Measurements from ENCODE around the gene SF3B2. TPM values are rescaled to one million over a fixed set of nuclear protein-coding genes. Genes with fewer than 3 reads are reported as not detected.

The SF3B2 gene
- total and polyA plus RNA-seq, 9 of the 15 experiments (the other 6 are each of a cell fraction or from before 2014, with no cell fraction given): 58.3 to 248 (median 157) TPM

DNA sequence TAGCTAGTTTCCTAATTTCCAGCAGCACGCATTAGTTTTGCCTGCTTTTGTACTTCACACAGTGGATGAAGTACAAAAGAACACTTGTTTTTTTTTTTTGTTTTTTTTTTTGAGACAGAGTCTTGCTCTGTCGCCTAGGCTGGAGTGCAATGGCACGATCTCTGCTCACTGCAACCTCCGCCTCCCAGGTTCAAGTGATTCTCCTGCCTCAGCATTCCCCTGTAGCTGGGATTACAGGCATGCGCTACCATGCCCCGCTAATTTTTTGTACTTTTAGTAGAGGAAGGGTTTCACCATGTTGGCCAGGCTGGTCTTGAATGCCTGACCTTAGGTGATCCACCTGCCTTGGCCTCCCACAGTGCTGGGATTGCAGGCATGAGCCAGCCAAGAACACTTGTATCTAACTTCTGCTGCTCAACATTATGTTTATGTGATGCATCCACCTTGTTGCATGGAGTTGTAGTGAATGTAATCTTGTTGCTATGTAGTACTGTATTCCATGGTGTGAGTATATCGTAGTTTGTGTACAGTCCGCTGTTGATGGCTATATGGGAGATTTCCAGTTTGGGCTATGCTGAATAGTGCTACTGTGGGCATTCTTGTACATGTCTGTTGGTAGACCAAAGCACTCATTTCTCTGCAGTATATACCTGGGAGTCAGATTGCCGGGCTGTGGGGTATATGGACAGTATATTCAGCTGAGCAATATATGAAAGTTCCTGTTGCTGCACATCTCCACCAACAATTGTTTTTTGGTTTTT, 35.2 kb downstream of the SF3B2 start (continued):
- no peak for TF ChIP-seq CBX5 (IDR thresholded peaks at IDR 0.05; ENCODE audit: borderline replicate concordance, low read depth)
- TF ChIP-seq, protein P1, sequence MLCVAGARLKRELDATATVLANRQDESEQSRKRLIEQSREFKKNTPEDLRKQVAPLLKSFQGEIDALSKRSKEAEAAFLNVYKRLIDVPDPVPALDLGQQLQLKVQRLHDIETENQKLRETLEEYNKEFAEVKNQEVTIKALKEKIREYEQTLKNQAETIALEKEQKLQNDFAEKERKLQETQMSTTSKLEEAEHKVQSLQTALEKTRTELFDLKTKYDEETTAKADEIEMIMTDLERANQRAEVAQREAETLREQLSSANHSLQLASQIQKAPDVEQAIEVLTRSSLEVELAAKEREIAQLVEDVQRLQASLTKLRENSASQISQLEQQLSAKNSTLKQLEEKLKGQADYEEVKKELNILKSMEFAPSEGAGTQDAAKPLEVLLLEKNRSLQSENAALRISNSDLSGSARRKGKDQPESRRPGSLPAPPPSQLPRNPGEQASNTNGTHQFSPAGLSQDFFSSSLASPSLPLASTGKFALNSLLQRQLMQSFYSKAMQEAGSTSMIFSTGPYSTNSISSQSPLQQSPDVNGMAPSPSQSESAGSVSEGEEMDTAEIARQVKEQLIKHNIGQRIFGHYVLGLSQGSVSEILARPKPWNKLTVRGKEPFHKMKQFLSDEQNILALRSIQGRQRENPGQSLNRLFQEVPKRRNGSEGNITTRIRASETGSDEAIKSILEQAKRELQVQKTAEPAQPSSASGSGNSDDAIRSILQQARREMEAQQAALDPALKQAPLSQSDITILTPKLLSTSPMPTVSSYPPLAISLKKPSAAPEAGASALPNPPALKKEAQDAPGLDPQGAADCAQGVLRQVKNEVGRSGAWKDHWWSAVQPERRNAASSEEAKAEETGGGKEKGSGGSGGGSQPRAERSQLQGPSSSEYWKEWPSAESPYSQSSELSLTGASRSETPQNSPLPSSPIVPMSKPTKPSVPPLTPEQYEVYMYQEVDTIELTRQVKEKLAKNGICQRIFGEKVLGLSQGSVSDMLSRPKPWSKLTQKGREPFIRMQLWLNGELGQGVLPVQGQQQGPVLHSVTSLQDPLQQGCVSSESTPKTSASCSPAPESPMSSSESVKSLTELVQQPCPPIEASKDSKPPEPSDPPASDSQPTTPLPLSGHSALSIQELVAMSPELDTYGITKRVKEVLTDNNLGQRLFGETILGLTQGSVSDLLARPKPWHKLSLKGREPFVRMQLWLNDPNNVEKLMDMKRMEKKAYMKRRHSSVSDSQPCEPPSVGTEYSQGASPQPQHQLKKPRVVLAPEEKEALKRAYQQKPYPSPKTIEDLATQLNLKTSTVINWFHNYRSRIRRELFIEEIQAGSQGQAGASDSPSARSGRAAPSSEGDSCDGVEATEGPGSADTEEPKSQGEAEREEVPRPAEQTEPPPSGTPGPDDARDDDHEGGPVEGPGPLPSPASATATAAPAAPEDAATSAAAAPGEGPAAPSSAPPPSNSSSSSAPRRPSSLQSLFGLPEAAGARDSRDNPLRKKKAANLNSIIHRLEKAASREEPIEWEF (CRISPR knock-in tag; IDR thresholded peaks at IDR 0.05): no peak

DNA sequence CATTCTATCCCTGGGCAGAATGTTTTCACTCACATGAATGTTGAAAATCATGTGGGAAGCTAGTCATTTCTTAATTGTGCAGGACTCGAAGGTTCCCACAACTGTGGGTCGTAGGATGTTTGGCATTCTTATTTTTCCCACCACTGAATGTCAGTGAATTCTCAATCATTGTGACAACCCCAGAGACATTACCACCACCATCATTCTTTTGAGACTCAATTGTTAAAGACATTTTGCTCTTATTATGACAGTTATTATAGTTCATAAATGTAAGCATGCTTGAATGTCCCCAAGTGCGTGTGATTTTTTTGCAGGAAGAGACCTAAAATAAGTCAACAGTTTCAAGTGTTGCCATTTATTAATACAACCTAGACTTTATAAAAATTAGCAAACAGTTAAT, 36.9 kb downstream of the SF3B2 start:
- no TSS peak for BruUV-seq (replicated peaks)
- ChIA-PET CTCF (ENCODE audit: low intra/inter-chr PET ratio) (no interaction called here), POLR2A (interaction anchor here (0.6 to 1.4 kb wide), 3 partner anchors 10 to 67 kb away, joined by 3 to 4 read pairs (median 3); partner anchors contain the start of gene PACS1)
- Histone ChIP-seq H3K36me3 (ENCODE audit: control insufficient read depth, insufficient read depth, low read length) (no peaks in the 10 kb centered on the region), H3K27ac (ENCODE audit: extremely low read depth, low read depth, low read length) (no peak overlapping the region), H3K4me3 (no peak overlapping the region), H3K79me2 (ENCODE audit: control insufficient read depth, insufficient read depth, low read length) (peaks cover 20% of the 10 kb centered on the region), H3K27me3 (ENCODE audit: control insufficient read depth in 2 of 2, insufficient read depth in 2 of 2, low read length in 2 of 2) (no peaks in the 10 kb centered on the region), H3K4me1 (replicated peaks in 1 of 2; ENCODE audit: control insufficient read depth in 2 of 2, insufficient read depth in 2 of 2, low read length in 2 of 2) (peaks cover under 1 to 5% of the 10 kb centered on the region in 2 experiments; a peak in 4 of 5 replicates), H3K4me2 (ENCODE audit: insufficient read depth, low read length) (no peak overlapping the region), H4K20me1 (replicated peaks; ENCODE audit: control insufficient read depth, insufficient read depth, low read length) (no peaks in the 10 kb centered on the region), H3K9ac (ENCODE audit: insufficient read depth in 1 of 2, low read depth in 2 of 2, low read length in 2 of 2) (no peak overlapping the region), H3K9me1 (ENCODE audit: control insufficient read depth, insufficient read depth, low read length) (no peaks in the 10 kb centered on the region), H3K9me3 (replicated peaks; ENCODE audit: control insufficient read depth, insufficient read depth, low read depth, low read length) (no peaks in the 10 kb centered on the region), H2AFZ (ENCODE audit: low read depth, low read length) (no peak overlapping the region)
- intact Hi-C loops (cut with micrococcal nuclease) (no loop called here), in situ Hi-C loops (cut with MboI) (no loop called here)
- 93% methylated on average over 3 of the region's 3 CpGs for whole genome bisulfite sequencing (ENCODE audit: insufficient coverage, low coverage, missing lambda C conversion rate)
- ATAC-seq (no peak), FAIRE-seq (no peak), DNase-seq (ENCODE audit: extremely low read depth in 1 of 4, low spot score in 3 of 4) (no peak)
- TF ChIP-seq, protein P2, sequence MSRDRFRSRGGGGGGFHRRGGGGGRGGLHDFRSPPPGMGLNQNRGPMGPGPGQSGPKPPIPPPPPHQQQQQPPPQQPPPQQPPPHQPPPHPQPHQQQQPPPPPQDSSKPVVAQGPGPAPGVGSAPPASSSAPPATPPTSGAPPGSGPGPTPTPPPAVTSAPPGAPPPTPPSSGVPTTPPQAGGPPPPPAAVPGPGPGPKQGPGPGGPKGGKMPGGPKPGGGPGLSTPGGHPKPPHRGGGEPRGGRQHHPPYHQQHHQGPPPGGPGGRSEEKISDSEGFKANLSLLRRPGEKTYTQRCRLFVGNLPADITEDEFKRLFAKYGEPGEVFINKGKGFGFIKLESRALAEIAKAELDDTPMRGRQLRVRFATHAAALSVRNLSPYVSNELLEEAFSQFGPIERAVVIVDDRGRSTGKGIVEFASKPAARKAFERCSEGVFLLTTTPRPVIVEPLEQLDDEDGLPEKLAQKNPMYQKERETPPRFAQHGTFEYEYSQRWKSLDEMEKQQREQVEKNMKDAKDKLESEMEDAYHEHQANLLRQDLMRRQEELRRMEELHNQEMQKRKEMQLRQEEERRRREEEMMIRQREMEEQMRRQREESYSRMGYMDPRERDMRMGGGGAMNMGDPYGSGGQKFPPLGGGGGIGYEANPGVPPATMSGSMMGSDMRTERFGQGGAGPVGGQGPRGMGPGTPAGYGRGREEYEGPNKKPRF (IDR thresholded peaks at IDR 0.05; ENCODE audit: low read depth, low read length): no peak
- no peak for TF ChIP-seq ZNF239 (CRISPR knock-in tag; IDR thresholded peaks at IDR 0.05)
- no peak for TF ChIP-seq RAD21 (CRISPR knock-in tag; conservative IDR thresholded peaks at IDR 0.05 in 1 of 2, IDR thresholded peaks at IDR 0.05 in 1 of 2)
- no peak for TF ChIP-seq CREM (IDR thresholded peaks at IDR 0.05; ENCODE audit: low read depth)
- TF ChIP-seq, protein P3, sequence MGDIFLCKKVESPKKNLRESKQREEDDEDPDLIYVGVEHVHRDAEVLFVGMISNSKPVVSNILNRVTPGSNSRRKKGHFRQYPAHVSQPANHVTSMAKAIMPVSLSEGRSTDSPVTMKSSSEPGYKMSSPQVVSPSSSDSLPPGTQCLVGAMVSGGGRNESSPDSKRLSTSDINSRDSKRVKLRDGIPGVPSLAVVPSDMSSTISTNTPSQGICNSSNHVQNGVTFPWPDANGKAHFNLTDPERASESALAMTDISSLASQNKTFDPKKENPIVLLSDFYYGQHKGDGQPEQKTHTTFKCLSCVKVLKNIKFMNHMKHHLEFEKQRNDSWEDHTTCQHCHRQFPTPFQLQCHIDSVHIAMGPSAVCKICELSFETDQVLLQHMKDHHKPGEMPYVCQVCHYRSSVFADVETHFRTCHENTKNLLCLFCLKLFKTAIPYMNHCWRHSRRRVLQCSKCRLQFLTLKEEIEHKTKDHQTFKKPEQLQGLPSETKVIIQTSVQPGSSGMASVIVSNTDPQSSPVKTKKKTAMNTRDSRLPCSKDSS (IDR thresholded peaks at IDR 0.05; ENCODE audit: low read depth, partially characterized antibody): no peak
- no peak for TF ChIP-seq POLR2AphosphoS2 (IDR thresholded peaks at IDR 0.05; ENCODE audit: low read length)
- TF ChIP-seq KDM5B (IDR thresholded peaks at IDR 0.05; ENCODE audit: insufficient replicate concordance, low read depth, low read length): no peak
- TF ChIP-seq SRSF9 (IDR thresholded peaks at IDR 0.05; ENCODE audit: borderline replicate concordance, low read depth, low read length): no peak

All from K562 (cell line).